WTC11 (cell line): ENCODE results near the gene SCAMP3.

ENCODE experiments used
- TF ChIP-seq, protein P1 (sequence below): fragments of 200-600 bp; IDR thresholded peaks from 2 replicates; pipeline ENCODE4 v1.8.0; 2022; ENCODE audit warnings: antibody characterized with exemption
- TF ChIP-seq, protein P2 (sequence below): sonication (generic); formaldehyde crosslinking; IDR thresholded peaks from 2 replicates; pipeline ENCODE4 v1.8.1; 2022; ENCODE audit warnings: low read depth, mild to moderate bottlenecking, moderate library complexity, missing genetic modification reagents, borderline replicate concordance

DNA sequence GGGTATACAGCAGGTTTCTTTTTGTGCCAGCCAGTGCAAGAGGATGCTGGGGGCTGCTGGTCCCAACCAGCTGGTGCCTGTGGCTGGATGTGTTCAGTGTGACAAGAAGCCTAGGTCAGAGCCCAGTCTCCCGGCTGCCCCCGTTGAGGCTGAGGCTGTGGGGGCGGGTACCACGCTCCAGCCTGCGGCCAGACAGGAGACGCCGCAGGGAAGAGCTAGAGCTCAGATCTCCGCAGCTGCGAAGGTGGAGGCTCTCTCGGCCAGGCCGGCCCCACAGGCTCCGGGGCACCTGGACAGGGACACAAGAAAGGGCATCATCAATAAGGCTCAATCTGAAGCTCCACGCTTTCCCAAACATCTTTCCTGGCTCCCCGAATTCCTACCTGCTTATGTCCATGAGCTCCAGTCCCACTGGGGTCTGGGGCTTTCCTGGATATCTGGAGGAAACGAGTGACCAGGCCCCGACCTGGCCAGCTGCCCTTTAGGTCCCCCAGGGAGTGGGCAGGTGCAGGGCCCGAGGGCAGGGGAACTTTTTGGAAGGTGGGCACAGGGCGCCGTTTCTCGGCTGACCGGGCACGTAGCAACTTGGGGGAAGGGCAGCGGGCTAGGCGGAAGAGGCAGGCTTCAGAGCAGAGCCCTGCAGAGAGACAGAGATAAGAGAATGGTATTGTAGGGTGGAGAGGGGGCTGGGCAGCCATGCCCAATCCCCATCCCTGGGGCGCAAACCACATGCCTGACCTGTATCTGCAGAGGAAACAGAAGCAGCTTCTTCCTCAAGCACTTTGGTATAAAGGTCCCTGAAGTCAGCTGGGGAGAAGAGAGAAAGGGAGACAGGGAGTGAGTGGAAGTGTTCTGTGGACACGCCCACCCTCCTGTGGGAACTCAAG lies 14.2 kb downstream of the SCAMP3 start:
- TF ChIP-seq, protein P1, sequence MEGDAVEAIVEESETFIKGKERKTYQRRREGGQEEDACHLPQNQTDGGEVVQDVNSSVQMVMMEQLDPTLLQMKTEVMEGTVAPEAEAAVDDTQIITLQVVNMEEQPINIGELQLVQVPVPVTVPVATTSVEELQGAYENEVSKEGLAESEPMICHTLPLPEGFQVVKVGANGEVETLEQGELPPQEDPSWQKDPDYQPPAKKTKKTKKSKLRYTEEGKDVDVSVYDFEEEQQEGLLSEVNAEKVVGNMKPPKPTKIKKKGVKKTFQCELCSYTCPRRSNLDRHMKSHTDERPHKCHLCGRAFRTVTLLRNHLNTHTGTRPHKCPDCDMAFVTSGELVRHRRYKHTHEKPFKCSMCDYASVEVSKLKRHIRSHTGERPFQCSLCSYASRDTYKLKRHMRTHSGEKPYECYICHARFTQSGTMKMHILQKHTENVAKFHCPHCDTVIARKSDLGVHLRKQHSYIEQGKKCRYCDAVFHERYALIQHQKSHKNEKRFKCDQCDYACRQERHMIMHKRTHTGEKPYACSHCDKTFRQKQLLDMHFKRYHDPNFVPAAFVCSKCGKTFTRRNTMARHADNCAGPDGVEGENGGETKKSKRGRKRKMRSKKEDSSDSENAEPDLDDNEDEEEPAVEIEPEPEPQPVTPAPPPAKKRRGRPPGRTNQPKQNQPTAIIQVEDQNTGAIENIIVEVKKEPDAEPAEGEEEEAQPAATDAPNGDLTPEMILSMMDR, result no peak
- TF ChIP-seq, protein P2, sequence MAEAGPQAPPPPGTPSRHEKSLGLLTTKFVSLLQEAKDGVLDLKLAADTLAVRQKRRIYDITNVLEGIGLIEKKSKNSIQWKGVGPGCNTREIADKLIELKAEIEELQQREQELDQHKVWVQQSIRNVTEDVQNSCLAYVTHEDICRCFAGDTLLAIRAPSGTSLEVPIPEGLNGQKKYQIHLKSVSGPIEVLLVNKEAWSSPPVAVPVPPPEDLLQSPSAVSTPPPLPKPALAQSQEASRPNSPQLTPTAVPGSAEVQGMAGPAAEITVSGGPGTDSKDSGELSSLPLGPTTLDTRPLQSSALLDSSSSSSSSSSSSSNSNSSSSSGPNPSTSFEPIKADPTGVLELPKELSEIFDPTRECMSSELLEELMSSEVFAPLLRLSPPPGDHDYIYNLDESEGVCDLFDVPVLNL (CRISPR knock-in tag), result no peak
